SW480 (cell line): ENCODE results near the gene NR6A1.

ENCODE experiments used
- DNase-seq: peaks from one replicate; pipeline ENCODE4 v3.0.0-alpha.2; 2016; ENCODE audit warnings: low spot score

NR6A1 gene

GRCh38 chr9:124526174-124526573 lies 244.9 kb downstream of the NR6A1 start:
- no peak for DNase-seq

- DNase-seq, result no peak
Observed at GRCh38 chr9:124522121-124523098, 248.7 kb downstream of the NR6A1 start.

- no peak for DNase-seq
Observed at GRCh38 chr9:124521142-124521541, 250.0 kb downstream of the NR6A1 start.

- DNase-seq, result no peak
Observed at GRCh38 chr9:124520206-124520596, 250.9 kb downstream of the NR6A1 start.

DNA sequence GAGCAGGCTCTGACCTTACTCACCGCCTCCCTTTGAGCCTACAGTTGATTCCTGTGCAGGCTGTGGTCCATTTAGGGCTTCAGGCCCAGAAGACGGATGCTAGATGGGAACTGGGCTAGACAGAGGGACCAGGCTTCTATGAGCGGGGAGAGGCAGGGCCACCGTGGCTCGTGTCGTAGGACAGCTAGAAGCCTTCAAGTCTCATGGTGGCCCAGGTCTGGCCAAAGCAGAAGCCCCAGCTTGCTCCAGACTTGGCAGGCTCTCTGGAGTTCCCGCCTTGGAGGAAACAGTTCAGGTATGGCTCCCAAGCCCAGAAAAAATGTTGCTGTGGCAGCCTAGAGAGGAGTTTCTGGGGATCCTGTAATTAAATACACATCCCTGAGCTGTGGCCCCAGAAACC lies 253.0 kb downstream of the NR6A1 start:
- DNase-seq, result no peak

- no peak for DNase-seq
Observed at GRCh38 chr9:124517600-124517999, 253.5 kb downstream of the NR6A1 start.

GRCh38 chr9:124514874-124515273 lies 256.2 kb downstream of the NR6A1 start:
- no peak for DNase-seq

GRCh38 chr9:124514125-124514524 lies 257.0 kb downstream of the NR6A1 start:
- no peak for DNase-seq

DNA sequence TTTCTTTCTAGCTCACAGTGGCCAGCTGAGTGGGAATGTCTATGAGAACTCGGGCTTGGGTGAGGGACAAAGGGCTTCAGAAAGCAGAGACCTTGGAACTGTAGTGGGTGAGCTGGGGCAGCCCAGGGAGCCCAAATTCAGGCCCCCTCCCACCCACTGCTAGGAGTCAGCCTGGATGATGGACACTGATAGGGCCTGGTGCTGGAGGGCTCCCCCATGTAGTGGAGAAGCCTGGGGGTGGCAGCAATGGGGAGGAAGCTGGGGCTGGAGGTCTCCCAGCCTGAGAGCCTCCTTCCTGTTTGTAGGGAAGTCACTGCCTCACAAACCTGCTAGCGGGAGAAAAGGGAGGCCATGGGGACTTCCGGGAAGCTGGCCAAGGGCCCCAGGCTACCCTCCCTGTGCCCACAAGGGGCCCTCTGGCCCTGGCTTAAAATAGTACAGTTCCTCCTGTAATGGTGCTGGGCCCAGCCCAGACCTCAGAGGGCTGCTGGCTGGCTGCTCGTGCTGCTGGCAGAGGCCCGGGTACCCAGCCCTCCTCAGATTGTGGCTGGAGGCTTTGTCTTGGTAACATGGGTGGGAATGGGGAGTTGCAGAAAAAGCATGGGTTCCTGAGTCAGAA lies 257.6 kb downstream of the NR6A1 start:
- DNase-seq, result no peak

- DNase-seq, result no peak
Observed at GRCh38 chr9:124512806-124513204, 258.3 kb downstream of the NR6A1 start.

GRCh38 chr9:124511891-124512805 lies 259.0 kb downstream of the NR6A1 start:
- DNase-seq, result no peak

DNA sequence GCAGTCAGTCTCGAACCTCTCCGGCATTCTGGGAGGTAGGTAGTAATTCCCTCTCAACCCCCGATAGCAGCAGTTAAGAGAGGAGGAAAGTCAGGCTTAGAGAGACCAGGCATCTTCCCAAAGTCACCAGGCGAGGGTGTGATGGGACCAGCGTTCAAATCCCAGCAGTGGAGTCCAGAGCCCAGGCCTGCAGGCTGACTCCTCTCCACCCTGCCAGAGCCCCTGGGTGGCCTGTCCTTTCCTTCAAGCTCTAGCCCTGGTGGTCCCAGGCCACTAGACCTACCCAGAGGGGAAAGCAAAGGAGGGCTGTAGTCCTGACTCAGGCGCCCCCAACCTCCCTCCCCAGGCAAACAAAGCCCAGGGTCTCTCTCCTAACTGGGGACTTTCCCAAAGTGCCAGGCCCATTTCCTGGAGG lies 259.7 kb downstream of the NR6A1 start:
- no peak for DNase-seq

- peak; percentile 18 for DNase-seq
Observed at GRCh38 chr9:124510650-124511425, 260.3 kb downstream of the NR6A1 start.

GRCh38 chr9:124507880-124508423 lies 263.2 kb downstream of the NR6A1 start:
- no peak for DNase-seq

DNA sequence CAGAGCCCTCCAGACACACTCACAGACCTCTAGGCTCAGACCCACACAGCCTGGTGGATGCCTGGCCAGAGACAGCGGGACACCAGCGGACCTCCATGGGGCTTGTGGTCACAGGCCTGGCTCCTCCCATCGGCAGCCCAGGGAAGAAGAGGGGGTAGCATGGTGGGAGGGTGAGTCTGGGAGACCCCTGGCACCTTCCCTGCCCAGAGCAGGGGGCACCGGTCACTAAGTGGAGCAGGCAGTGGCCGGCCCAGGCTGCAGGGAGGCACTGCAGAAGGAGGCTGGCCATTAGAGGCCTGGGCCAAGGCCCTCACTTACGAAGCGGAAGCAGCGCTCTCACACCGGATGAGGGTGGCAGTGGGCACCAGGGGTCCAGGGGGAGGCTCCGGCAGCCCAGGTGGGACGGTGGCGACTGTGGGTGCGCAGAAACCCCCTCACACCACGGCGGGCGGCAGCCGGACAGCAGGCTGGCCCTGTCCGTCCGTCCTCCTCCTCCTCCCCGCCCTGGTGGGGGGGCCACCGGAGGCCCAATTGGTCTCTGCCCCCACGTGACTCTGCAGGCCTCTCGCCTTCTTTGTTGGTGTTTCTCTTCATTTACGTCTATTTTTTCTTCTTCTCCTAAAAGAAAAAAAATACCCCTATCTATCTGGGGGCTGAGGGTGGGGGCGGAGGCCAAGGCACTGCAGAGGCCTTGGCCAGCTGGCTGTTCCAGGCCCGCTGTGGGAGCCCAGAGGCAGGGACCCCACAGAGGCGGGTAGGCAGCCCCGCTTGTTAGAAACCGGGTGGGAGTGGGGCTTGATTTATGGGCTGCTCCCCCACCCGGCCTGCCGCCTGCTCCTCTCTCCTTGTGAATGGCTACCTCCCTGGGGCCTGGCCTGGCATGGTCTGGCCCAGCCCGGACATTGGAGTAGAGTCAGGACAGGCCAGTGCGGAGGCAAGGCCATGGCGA lies 263.9 kb downstream of the NR6A1 start, which contains the start of gene NR5A1:
TSS of gene NR5A1 (minus strand) at position 469 of the 949 bp plus-strand sequence. CDS start 4,004 bp downstream, outside the sequence.
- no peak for DNase-seq

- no peak for DNase-seq
Observed at GRCh38 chr9:124506433-124506832, 264.7 kb downstream of the NR6A1 start.

DNA sequence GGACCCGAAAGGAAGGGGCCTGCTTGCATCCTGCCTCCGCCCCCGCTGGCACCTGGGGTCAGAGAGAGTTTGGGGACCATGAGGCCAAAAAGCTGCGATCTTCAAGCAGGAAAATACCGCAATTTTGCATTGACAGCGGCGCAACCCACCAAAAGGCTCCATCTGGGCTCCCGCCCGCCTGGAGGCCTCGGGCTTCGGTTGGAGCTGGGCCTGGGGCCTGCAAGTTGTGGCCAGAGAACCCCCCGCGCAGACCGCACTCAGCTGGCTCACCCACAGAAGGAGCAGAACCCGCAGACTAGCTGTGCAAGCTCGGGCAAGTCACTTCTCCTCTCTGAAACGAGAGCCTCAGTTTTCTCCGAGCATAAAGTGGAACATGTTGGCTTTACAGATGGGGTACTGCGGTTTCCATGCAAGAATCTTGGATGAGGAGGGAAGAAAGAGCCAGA lies 265.2 kb downstream of the NR6A1 start:
- no peak for DNase-seq

DNA sequence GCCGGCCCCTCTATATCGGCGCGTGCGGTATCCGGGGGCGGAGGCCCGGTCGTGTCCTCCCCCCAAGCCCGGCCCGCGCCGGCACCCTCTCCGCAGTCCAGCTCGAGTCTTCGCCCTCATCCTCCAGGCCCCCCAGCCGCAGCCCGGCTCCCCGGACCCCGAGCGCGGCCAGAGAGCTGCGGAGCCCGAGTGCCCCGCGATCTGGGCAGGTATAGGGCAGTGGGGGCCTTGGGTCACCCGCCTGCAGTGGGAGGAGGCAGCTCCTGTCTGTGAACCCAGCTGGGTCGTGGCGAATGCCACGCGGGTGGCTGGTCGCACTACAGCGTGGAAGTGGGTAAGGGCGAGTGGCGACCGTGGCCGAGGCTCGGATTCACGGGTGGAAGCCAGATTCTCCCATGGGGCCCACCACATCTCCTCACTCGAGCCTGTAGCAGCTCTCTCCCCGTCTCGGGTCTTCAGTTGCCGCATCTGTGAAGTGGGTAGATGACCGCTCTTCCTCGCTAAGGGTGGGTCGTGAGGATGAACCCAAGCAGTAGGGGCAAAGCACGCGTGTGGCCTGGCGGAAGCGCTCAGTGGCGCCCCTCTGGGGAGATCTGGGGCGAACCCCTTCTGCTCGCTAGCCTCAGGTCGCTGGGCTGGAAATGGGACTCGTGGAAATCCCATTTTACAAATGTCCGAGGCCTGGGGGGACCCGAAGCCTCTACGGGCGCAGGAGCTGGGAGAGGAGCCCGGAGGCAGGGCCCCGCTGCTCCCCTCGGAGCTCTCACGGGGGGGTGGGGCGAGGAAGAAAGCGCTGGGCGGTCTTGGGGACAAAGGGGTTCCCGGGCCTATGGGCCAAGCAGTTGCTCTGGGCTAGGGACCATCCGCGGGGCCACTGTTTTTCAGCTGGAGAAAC lies 265.9 kb downstream of the NR6A1 start:
- DNase-seq, result no peak

- no peak for DNase-seq
Observed at GRCh38 chr9:124504530-124505005, 266.5 kb downstream of the NR6A1 start.
